Measurements from ENCODE around the gene CD52.

GRCh38 chr1:26354972-26355371 is 37.2 kb downstream of the CD52 start:
- TF ChIP-seq POLR2A (IDR thresholded peaks at IDR 0.05): no peak
- TF ChIP-seq CTCF (IDR thresholded peaks at IDR 0.05): no peak
